KMS-11 (cell line): ENCODE results near the gene NTRK2.

ENCODE experiments used
- H2AFZ ChIP-seq: fragments of 200-600 bp; sonication (generic); 2 replicates; pipeline ENCODE4 v1.6.1; 2016; ENCODE audit warnings: antibody characterized with exemption, mixed run types, low read depth
- H3K27ac ChIP-seq: fragments of 200-600 bp; sonication (generic); 2 replicates; pipeline ENCODE4 v1.6.1; 2016; ENCODE audit warnings: mild to moderate bottlenecking, mixed run types
- H3K27me3 ChIP-seq: fragments of 200-600 bp; sonication (generic); 2 replicates; pipeline ENCODE4 v1.6.1; 2017; ENCODE audit warnings: mild to moderate bottlenecking, low read depth, mixed run types, moderate library complexity; ENCODE audit not compliant: insufficient read depth
- H3K36me3 ChIP-seq: fragments of 200-600 bp; sonication (generic); 2 replicates; pipeline ENCODE4 v1.6.1; 2017; ENCODE audit warnings: mild to moderate bottlenecking, mixed run types; ENCODE audit not compliant: insufficient read depth
- H3K4me1 ChIP-seq: fragments of 200-600 bp; sonication (generic); 2 replicates; pipeline ENCODE4 v1.6.1; 2016; ENCODE audit warnings: mild to moderate bottlenecking, low read depth, mixed run types; ENCODE audit not compliant: poor library complexity, severe bottlenecking
- H3K4me2 ChIP-seq: fragments of 200-600 bp; sonication (generic); 2 replicates; pipeline ENCODE4 v1.7.0; 2016; ENCODE audit warnings: mild to moderate bottlenecking, mixed run types
- H3K4me3 ChIP-seq: fragments of 200-600 bp; sonication (generic); IDR thresholded peaks from 2 replicates; pipeline ENCODE4 v1.6.1; 2017; ENCODE audit warnings: low read depth, low read length, mixed read lengths; ENCODE audit not compliant: insufficient read depth
- H3K79me2 ChIP-seq: fragments of 200-600 bp; sonication (generic); 2 replicates; pipeline ENCODE4 v1.6.1; 2016; ENCODE audit warnings: low read depth, mixed run types; ENCODE audit not compliant: insufficient read depth
- H3K9ac ChIP-seq: fragments of 200-600 bp; sonication (generic); 2 replicates; pipeline ENCODE4 v1.6.1; 2016; ENCODE audit warnings: mild to moderate bottlenecking, mixed run types
- H4K20me1 ChIP-seq: fragments of 200-600 bp; sonication (generic); 2 replicates; pipeline ENCODE4 v1.6.1; 2016; ENCODE audit warnings: mild to moderate bottlenecking, mixed run types; ENCODE audit not compliant: insufficient read depth
- CTCF ChIP-seq: fragments of 200-600 bp; sonication (generic); conservative IDR thresholded peaks from 2 replicates; pipeline ENCODE4 v1.6.1; 2017; ENCODE audit warnings: low read depth, mild to moderate bottlenecking, antibody characterized with exemption, low read length, moderate library complexity, mixed read lengths

The NTRK2 gene

GRCh38 chr9:84978661-84979060 lies 309.1 kb downstream of the NTRK2 start:
- no peaks in the 10 kb centered on the region for H3K36me3 ChIP-seq
- no peak overlapping the region for H3K4me2 ChIP-seq
- no peaks in the 10 kb centered on the region for H4K20me1 ChIP-seq
- no peaks in the 10 kb centered on the region for H3K4me1 ChIP-seq
- H2AFZ ChIP-seq: no peak overlapping the region
- TF ChIP-seq CTCF: no peak
- no peak overlapping the region for H3K27ac ChIP-seq
- no peaks in the 10 kb centered on the region for H3K27me3 ChIP-seq
- H3K4me3 ChIP-seq: no peak overlapping the region
- no peak overlapping the region for H3K9ac ChIP-seq
- no peaks in the 10 kb centered on the region for H3K79me2 ChIP-seq

- no peak overlapping the region for H3K4me2 ChIP-seq
- H3K4me1 ChIP-seq: no peaks in the 10 kb centered on the region
- no peaks in the 10 kb centered on the region for H4K20me1 ChIP-seq
- no peak overlapping the region for H3K9ac ChIP-seq
- H3K27ac ChIP-seq: no peak overlapping the region
- no peak overlapping the region for H3K4me3 ChIP-seq
- no peak overlapping the region for H2AFZ ChIP-seq
- H3K79me2 ChIP-seq: no peaks in the 10 kb centered on the region
- no peaks in the 10 kb centered on the region for H3K36me3 ChIP-seq
- no peak for TF ChIP-seq CTCF
- H3K27me3 ChIP-seq: no peaks in the 10 kb centered on the region
Measured at GRCh38 chr9:84983749-84984148, 314.2 kb downstream of the NTRK2 start.

GRCh38 chr9:84988621-84989020 lies 319.1 kb downstream of the NTRK2 start:
- Histone ChIP-seq H4K20me1 (no peaks in the 10 kb centered on the region), H3K36me3 (no peaks in the 10 kb centered on the region), H3K4me3 (no peak overlapping the region), H3K27me3 (no peaks in the 10 kb centered on the region), H3K4me1 (no peaks in the 10 kb centered on the region), H3K79me2 (no peaks in the 10 kb centered on the region), H3K4me2 (no peak overlapping the region), H3K27ac (no peak overlapping the region), H2AFZ (no peak overlapping the region), H3K9ac (no peak overlapping the region)
- TF ChIP-seq CTCF: no peak

- H3K27me3 ChIP-seq: no peaks in the 10 kb centered on the region
- no peaks in the 10 kb centered on the region for H4K20me1 ChIP-seq
- H3K27ac ChIP-seq: no peak overlapping the region
- H2AFZ ChIP-seq: no peak overlapping the region
- no peaks in the 10 kb centered on the region for H3K36me3 ChIP-seq
- no peak overlapping the region for H3K9ac ChIP-seq
- no peak overlapping the region for H3K4me2 ChIP-seq
- no peak overlapping the region for H3K4me3 ChIP-seq
- H3K4me1 ChIP-seq: no peaks in the 10 kb centered on the region
- TF ChIP-seq CTCF: no peak
- H3K79me2 ChIP-seq: no peaks in the 10 kb centered on the region
Measured at GRCh38 chr9:84990416-84990815, 320.9 kb downstream of the NTRK2 start.
